HEK293 (cell line): ENCODE results near the gene EFCAB12.

Source experiments
- CTCF ChIP-seq: fragments of 450-650 bp; formaldehyde crosslinking; IDR thresholded peaks from 2 replicates; pipeline ENCODE4 v1.5.1; 2016; ENCODE audit warnings: missing biosample characterization, missing genetic modification characterization
- KLF9 ChIP-seq: fragments of 450-650 bp; formaldehyde crosslinking; IDR thresholded peaks from 2 replicates; pipeline ENCODE4 v1.5.1; 2016; ENCODE audit warnings: missing biosample characterization, missing genetic modification characterization, low read depth
- ZBTB44 ChIP-seq: fragments of 450-650 bp; IDR thresholded peaks from 2 replicates; pipeline ENCODE4 v1.5.1; 2018; ENCODE audit warnings: missing biosample characterization, mild to moderate bottlenecking, missing genetic modification characterization
- ZBTB7A ChIP-seq: fragments of 450-650 bp; formaldehyde crosslinking; IDR thresholded peaks from 2 replicates; pipeline ENCODE4 v1.5.1; 2016; ENCODE audit warnings: low read depth, missing biosample characterization, missing genetic modification characterization
- ZNF140 ChIP-seq: fragments of 450-650 bp; formaldehyde crosslinking; IDR thresholded peaks from 2 replicates; pipeline ENCODE4 v1.5.1; 2016; ENCODE audit warnings: missing biosample characterization, missing genetic modification characterization
- ZNF544 ChIP-seq: fragments of 450-650 bp; formaldehyde crosslinking; IDR thresholded peaks from 2 replicates; pipeline ENCODE4 v1.5.0; 2017; ENCODE audit warnings: missing biosample characterization, missing genetic modification characterization
- ZNF561 ChIP-seq: fragments of 450-650 bp; IDR thresholded peaks from 2 replicates; pipeline ENCODE4 v1.5.1; 2018; ENCODE audit warnings: missing biosample characterization, missing genetic modification characterization, borderline replicate concordance
- ZNF707 ChIP-seq: fragments of 450-650 bp; formaldehyde crosslinking; IDR thresholded peaks from 2 replicates; pipeline ENCODE4 v1.5.1; 2016; ENCODE audit warnings: missing biosample characterization, missing genetic modification characterization
- ZNF791 ChIP-seq: fragments of 450-650 bp; formaldehyde crosslinking; IDR thresholded peaks from 2 replicates; pipeline ENCODE4 v1.5.1; 2016; ENCODE audit warnings: missing biosample characterization, missing genetic modification characterization

- no peak for TF ChIP-seq ZNF707 (tag by site-specific recombination)
- no peak for TF ChIP-seq ZBTB44 (tag by site-specific recombination)
- no peak for TF ChIP-seq KLF9 (tag by site-specific recombination)
- no peak for TF ChIP-seq ZNF791 (tag by site-specific recombination)
- no peak for TF ChIP-seq ZBTB7A (tag by site-specific recombination)
- TF ChIP-seq ZNF544 (tag by site-specific recombination) = no peak
- no peak for TF ChIP-seq ZNF561 (tag by site-specific recombination)
- TF ChIP-seq CTCF (tag by site-specific recombination) = no peak
- TF ChIP-seq ZNF140 = no peak
These were observed 70.2 kb downstream of the EFCAB12 start for GRCh38 chr3:129358177-129358771.
